Prostate gland (tissue), 2 donors: ENCODE data around the gene PRTG.

Experiments used
- POLR2A ChIP-seq: fragments of 450-650 bp; IDR thresholded peaks from one replicate; pipeline ENCODE4 v1.6.1; 2016; ENCODE audit warnings: antibody characterized with exemption, mild to moderate bottlenecking
- POLR2AphosphoS5 ChIP-seq: sonication (generic); formaldehyde crosslinking; IDR thresholded peaks from one replicate; pipeline ENCODE4 v1.6.1; 2017; ENCODE audit warnings: antibody characterized with exemption
- TF ChIP-seq, protein P1 (sequence below), 4 experiments: fragments of 200-600 bp in 2 of 4; fragments of 450-650 bp in 2 of 4; sonication (generic) in 2 of 4; IDR thresholded peaks; 1 replicate in 3 of 4; 2 replicates in 1 of 4; pipeline ENCODE4 v1.5.1; 2016 to 2019; ENCODE audit warnings: antibody characterized with exemption in 4 of 4, mild to moderate bottlenecking in 2 of 4, moderate library complexity in 2 of 4

DNA sequence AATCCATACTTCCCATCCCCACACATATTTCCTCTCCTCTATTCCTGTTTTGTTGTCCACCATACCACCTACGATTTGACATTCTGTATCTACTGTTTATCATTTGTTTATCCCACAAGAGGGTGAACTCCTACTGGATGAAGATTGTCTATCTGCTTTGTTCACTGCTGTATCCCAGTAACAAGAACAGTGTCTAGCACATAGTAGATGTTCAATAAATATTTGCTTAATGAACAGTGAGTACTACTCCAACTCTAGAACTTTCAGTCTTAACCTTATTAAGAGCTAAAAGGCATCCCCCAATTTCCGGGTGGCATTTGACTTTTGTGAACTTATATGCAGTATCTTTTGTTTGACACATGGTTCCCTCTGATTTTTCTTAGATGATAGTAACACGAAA lies 156.1 kb downstream of the PRTG start:
- TF ChIP-seq, protein P1, sequence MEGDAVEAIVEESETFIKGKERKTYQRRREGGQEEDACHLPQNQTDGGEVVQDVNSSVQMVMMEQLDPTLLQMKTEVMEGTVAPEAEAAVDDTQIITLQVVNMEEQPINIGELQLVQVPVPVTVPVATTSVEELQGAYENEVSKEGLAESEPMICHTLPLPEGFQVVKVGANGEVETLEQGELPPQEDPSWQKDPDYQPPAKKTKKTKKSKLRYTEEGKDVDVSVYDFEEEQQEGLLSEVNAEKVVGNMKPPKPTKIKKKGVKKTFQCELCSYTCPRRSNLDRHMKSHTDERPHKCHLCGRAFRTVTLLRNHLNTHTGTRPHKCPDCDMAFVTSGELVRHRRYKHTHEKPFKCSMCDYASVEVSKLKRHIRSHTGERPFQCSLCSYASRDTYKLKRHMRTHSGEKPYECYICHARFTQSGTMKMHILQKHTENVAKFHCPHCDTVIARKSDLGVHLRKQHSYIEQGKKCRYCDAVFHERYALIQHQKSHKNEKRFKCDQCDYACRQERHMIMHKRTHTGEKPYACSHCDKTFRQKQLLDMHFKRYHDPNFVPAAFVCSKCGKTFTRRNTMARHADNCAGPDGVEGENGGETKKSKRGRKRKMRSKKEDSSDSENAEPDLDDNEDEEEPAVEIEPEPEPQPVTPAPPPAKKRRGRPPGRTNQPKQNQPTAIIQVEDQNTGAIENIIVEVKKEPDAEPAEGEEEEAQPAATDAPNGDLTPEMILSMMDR (IDR thresholded peaks at IDR 0.05), result no peak
- TF ChIP-seq POLR2A (no peak), POLR2AphosphoS5 (no peak)
